ENCODE data around the gene SIGLEC6.

DNA sequence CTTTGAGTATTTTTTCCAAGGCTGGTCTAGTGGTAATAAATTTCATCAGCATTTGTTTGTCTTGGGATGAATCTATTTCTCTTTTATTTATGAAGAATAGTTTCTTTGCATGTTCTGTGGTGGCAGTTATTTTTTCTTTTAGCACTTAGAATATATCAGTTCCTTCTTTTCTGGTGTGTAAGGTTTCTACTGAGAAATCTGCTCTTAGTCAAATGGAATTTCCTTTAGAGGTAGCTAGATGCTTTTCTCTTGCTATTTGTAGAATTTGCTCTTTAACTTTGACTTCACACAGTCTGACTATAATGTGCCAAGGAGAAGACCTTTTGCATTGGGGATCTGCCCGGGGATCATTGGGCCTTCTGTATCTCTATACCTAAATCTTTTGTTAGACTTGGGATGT is 4.1 kb upstream of the SIGLEC6 start:
- TF ChIP-seq, protein P1, sequence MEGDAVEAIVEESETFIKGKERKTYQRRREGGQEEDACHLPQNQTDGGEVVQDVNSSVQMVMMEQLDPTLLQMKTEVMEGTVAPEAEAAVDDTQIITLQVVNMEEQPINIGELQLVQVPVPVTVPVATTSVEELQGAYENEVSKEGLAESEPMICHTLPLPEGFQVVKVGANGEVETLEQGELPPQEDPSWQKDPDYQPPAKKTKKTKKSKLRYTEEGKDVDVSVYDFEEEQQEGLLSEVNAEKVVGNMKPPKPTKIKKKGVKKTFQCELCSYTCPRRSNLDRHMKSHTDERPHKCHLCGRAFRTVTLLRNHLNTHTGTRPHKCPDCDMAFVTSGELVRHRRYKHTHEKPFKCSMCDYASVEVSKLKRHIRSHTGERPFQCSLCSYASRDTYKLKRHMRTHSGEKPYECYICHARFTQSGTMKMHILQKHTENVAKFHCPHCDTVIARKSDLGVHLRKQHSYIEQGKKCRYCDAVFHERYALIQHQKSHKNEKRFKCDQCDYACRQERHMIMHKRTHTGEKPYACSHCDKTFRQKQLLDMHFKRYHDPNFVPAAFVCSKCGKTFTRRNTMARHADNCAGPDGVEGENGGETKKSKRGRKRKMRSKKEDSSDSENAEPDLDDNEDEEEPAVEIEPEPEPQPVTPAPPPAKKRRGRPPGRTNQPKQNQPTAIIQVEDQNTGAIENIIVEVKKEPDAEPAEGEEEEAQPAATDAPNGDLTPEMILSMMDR (IDR thresholded peaks at IDR 0.05) = no peak
- TF ChIP-seq ZFX (IDR thresholded peaks at IDR 0.05; ENCODE audit: borderline replicate concordance) = no peak
